ENCODE results near the gene CABP1. TPM values are rescaled to one million over a fixed set of nuclear protein-coding genes. Genes with fewer than 3 reads are reported as not detected.
A peak's percentile ranks its signal among the peaks of the same experiment; 100 is the strongest.

The CABP1 gene
- total RNA-seq, 1 donor from 2014 or later, result 4.2 TPM

GRCh38 chr12:120659151-120659525 lies 18.7 kb downstream of the CABP1 start:
- Histone ChIP-seq H3K27me3 (ENCODE audit: low read depth) (no peaks in the 10 kb centered on the region), H3K9me3 (replicated peaks) (no peaks in the 10 kb centered on the region), H3K4me3 (no peak overlapping the region), H3K27ac (replicated peaks) (peak overlapping the region; percentile 49), H3K36me3 (peaks cover 4% of the 10 kb centered on the region), H3K4me1 (peaks cover 30% of the 10 kb centered on the region)
- no peak for TF ChIP-seq CTCF (IDR thresholded peaks at IDR 0.05; ENCODE audit: borderline replicate concordance)
- intact Hi-C loops (cut with micrococcal nuclease), result no loop called here
- no peak for DNase-seq

GRCh38 chr12:120661432-120661831 lies 21.0 kb downstream of the CABP1 start:
- no peaks in the 10 kb centered on the region for H3K9me3 ChIP-seq (replicated peaks)
- peaks cover 4% of the 10 kb centered on the region for H3K36me3 ChIP-seq
- H3K27ac ChIP-seq (replicated peaks), result no peak overlapping the region
- intact Hi-C loops (cut with micrococcal nuclease), result no loop called here
- no peak for TF ChIP-seq CTCF (IDR thresholded peaks at IDR 0.05; ENCODE audit: borderline replicate concordance)
- peaks cover 16% of the 10 kb centered on the region for H3K4me1 ChIP-seq
- no peak overlapping the region for H3K4me3 ChIP-seq
- no peaks in the 10 kb centered on the region for H3K27me3 ChIP-seq (ENCODE audit: low read depth)
- no peak for DNase-seq

- H3K36me3 ChIP-seq, result peaks cover 4% of the 10 kb centered on the region
- no peak overlapping the region for H3K4me3 ChIP-seq
- no peaks in the 10 kb centered on the region for H3K27me3 ChIP-seq (ENCODE audit: low read depth)
- no peak for TF ChIP-seq CTCF (IDR thresholded peaks at IDR 0.05; ENCODE audit: borderline replicate concordance)
- intact Hi-C loops (cut with micrococcal nuclease), result no loop called here
- no peak overlapping the region for H3K27ac ChIP-seq (replicated peaks)
- no peaks in the 10 kb centered on the region for H3K9me3 ChIP-seq (replicated peaks)
- peaks cover 16% of the 10 kb centered on the region for H3K4me1 ChIP-seq
- no peak for DNase-seq
These were observed 22.5 kb downstream of the CABP1 start for GRCh38 chr12:120662879-120663278.

GRCh38 chr12:120663741-120664140 lies 23.3 kb downstream of the CABP1 start:
- Histone ChIP-seq H3K4me1 (peaks cover 13% of the 10 kb centered on the region), H3K4me3 (no peak overlapping the region), H3K27me3 (ENCODE audit: low read depth) (no peaks in the 10 kb centered on the region), H3K27ac (replicated peaks) (no peak overlapping the region), H3K36me3 (peaks cover 4% of the 10 kb centered on the region), H3K9me3 (replicated peaks) (no peaks in the 10 kb centered on the region)
- DNase-seq, result no peak
- intact Hi-C loops (cut with micrococcal nuclease), result no loop called here
- TF ChIP-seq CTCF (IDR thresholded peaks at IDR 0.05; ENCODE audit: borderline replicate concordance), result no peak

GRCh38 chr12:120666571-120667390 lies 26.4 kb downstream of the CABP1 start:
- Histone ChIP-seq H3K27me3 (ENCODE audit: low read depth) (no peaks in the 10 kb centered on the region), H3K4me1 (peaks cover 6% of the 10 kb centered on the region), H3K36me3 (peaks cover 4% of the 10 kb centered on the region), H3K9me3 (replicated peaks) (no peaks in the 10 kb centered on the region), H3K4me3 (no peak overlapping the region), H3K27ac (replicated peaks) (no peak overlapping the region)
- TF ChIP-seq CTCF (IDR thresholded peaks at IDR 0.05; ENCODE audit: borderline replicate concordance), result no peak
- intact Hi-C loops (cut with micrococcal nuclease), result no loop called here
- DNase-seq, result no peak

Data from left ventricle myocardium inferior (tissue), 1 donor.